ENCODE measurements around the gene EFTUD2. TPM values are rescaled to one million over a fixed set of nuclear protein-coding genes. Genes with fewer than 3 reads are reported as not detected.

Gene EFTUD2
- total and polyA plus RNA-seq, 2 of the 8 experiments (the other 6 are each of a cell fraction or from before 2014, with no cell fraction given), result 118 to 195 TPM

DNA sequence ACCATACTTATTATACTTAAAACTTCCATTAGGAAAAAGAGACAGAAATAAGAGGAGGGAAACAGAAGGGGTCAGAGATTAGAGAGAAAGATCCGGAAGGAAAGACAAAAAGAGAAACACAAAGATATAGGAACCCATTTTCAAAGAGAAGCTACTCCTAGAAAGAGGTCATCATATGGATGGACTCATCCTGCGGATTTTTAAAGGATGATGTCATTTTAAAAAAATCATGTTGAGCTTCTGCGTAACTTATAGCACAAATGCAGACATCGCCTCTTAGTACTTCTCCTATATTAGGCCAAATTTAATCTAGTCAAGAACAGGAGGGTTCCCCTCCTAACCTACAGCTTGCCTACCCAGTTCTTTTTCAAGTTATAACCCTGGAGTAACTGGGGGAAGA lies 18.1 kb downstream of the EFTUD2 start:
- H3K4me1 ChIP-seq (replicated peaks in 1 of 4; ENCODE audit: control insufficient read depth in 3 of 4, insufficient read depth in 4 of 4, low read length in 3 of 4), result no peaks in the 10 kb centered on the region
- H2BK12ac ChIP-seq (ENCODE audit: low read depth, low read length), result no peak overlapping the region
- no peak overlapping the region for H4K91ac ChIP-seq (replicated peaks; ENCODE audit: insufficient read length, low read length)
- DNase-seq (ENCODE audit: low read depth in 1 of 2, low spot score in 2 of 2) (no peak), FAIRE-seq (no peak)
- H3K14ac ChIP-seq (ENCODE audit: insufficient read length), result no peak overlapping the region
- no peak overlapping the region for H2BK5ac ChIP-seq (ENCODE audit: low read depth, low read length)
- H4K20me1 ChIP-seq (replicated peaks in 1 of 2; ENCODE audit: control insufficient read depth in 1 of 2, insufficient read depth in 2 of 2, low read length in 2 of 2), result no peaks in the 10 kb centered on the region
- no peak overlapping the region for H3K4me2 ChIP-seq (ENCODE audit: insufficient read depth in 1 of 2, low read depth in 2 of 2, low read length in 2 of 2)
- H2BK15ac ChIP-seq (ENCODE audit: low read length), result no peak overlapping the region
- no peaks in the 10 kb centered on the region for H3K9me3 ChIP-seq (ENCODE audit: insufficient read depth in 2 of 2, low read depth in 1 of 2, low read length in 1 of 2)
- H2BK120ac ChIP-seq (replicated peaks; ENCODE audit: low read depth, low read length), result no peak overlapping the region
- no peak overlapping the region for H2AFZ ChIP-seq (ENCODE audit: low read length)
- no peak overlapping the region for H3K18ac ChIP-seq (ENCODE audit: extremely low read depth, low read length)
- H3K27me3 ChIP-seq (replicated peaks in 1 of 4; ENCODE audit: control insufficient read depth in 3 of 4, extremely low read depth in 1 of 4, insufficient read depth in 3 of 4, low read length in 3 of 4), result no peaks in the 10 kb centered on the region
- POLR2A ChIA-PET (ENCODE audit: partially characterized antibody), result interaction anchor here (0.5 to 2.1 kb wide), 4 partner anchors 8 to 85 kb away, joined by 3 to 10 read pairs (median 4); partner anchors contain the start of gene EFTUD2
- H4K8ac ChIP-seq (ENCODE audit: extremely low read depth, insufficient read depth, low read length), result no peak overlapping the region
- H3K79me1 ChIP-seq (ENCODE audit: low read depth, low read length), result no peaks in the 10 kb centered on the region
- H3K23me2 ChIP-seq (ENCODE audit: low read depth, low read length), result no peaks in the 10 kb centered on the region
- H3K23ac ChIP-seq (ENCODE audit: insufficient read length), result no peak overlapping the region
- CTCF ChIA-PET (ENCODE audit: partially characterized antibody), result interaction anchor here (0.6 to 11.2 kb wide), 13 partner anchors 8 to 144 kb away, joined by 3 to 154 read pairs (median 4); no protein-coding TSS in a partner anchor
- H3K79me2 ChIP-seq (ENCODE audit: control insufficient read depth in 1 of 2, insufficient read depth in 2 of 2, low read length in 2 of 2), result no peaks in the 10 kb centered on the region
- H2BK20ac ChIP-seq (ENCODE audit: low read length), result no peak overlapping the region
- H3K4ac ChIP-seq (replicated peaks; ENCODE audit: insufficient read length, low read depth, low read length), result no peak overlapping the region
- H3K4me3 ChIP-seq (ENCODE audit: extremely low read depth in 1 of 4, insufficient read depth in 2 of 4, low read depth in 3 of 4, low read length in 4 of 4), result no peak overlapping the region
- peaks cover 30 to 76% (median 59%) of the 10 kb centered on the region in 4 experiments for H3K36me3 ChIP-seq (ENCODE audit: control insufficient read depth in 2 of 4, insufficient read depth in 4 of 4, low read length in 3 of 4)
- H3K56ac ChIP-seq (replicated peaks; ENCODE audit: insufficient read length, low read depth, low read length), result no peak overlapping the region
- no peak overlapping the region for H2AK5ac ChIP-seq (ENCODE audit: low read depth, low read length)
- H3K9ac ChIP-seq (replicated peaks in 1 of 4; ENCODE audit: extremely low read depth in 1 of 4, low read depth in 3 of 4, low read length in 3 of 4), result no peak overlapping the region
- no peak overlapping the region for H4K5ac ChIP-seq (ENCODE audit: insufficient read length, low read depth, low read length)
- no peak for TF ChIP-seq EGR1 (IDR thresholded peaks at IDR 0.05; ENCODE audit: borderline replicate concordance, low read depth, low read length)
- TF ChIP-seq POLR2A (IDR thresholded peaks at IDR 0.05; ENCODE audit: control extremely low read depth in 1 of 2, low read depth in 2 of 2, low read length in 2 of 2), result no peak
- TF ChIP-seq CHD2 (IDR thresholded peaks at IDR 0.05; ENCODE audit: low read length), result no peak
- TF ChIP-seq JUND (IDR thresholded peaks at IDR 0.05; ENCODE audit: low read length), result no peak
- no peak overlapping the region for H3K27ac ChIP-seq (ENCODE audit: low read depth, low read length)
- WGBS, 2 experiments (ENCODE audit: extremely low coverage in 1 of 2, insufficient coverage in 1 of 2, insufficient read length in 1 of 2, insufficient replicate concordance in 2 of 2, low coverage in 1 of 2, low lambda C conversion rate in 2 of 2, missing lambda C conversion rate in 1 of 2), result 87% methylated on average over 4 of the region's 4 CpGs; no CpG with 5 or more reads in 1 of the 2 experiments
